Chondrocyte (in vitro differentiated cells): ENCODE data around the gene C3. TPM values are rescaled to one million over a fixed set of nuclear protein-coding genes. Genes with fewer than 3 reads are reported as not detected.
"Not testable (repeated sequence)": the region's sequence is repeated elsewhere in the genome, so short reads cannot be mapped to it uniquely, and the experiment has no call there.

Experiments
- DNase-seq: peaks from one replicate; pipeline ENCODE4 v3.0.0; 2021; ENCODE audit warnings: mixed read lengths, low spot score
- H3K27ac Mint-ChIP-seq: one replicate; pipeline ENCODE4 v1.8.0; 2021; ENCODE audit warnings: mild to moderate bottlenecking, moderate library complexity, mixed read lengths; ENCODE audit not compliant: unreplicated experiment
- H3K27me3 Mint-ChIP-seq: 2 replicates; pipeline ENCODE4 v1.8.0; 2021; ENCODE audit warnings: low read depth, mixed read lengths
- H3K36me3 Mint-ChIP-seq: 2 replicates; pipeline ENCODE4 v1.8.0; 2021; ENCODE audit warnings: low read depth, mixed read lengths
- H3K4me1 Mint-ChIP-seq: 2 replicates; pipeline ENCODE4 v1.8.0; 2021; ENCODE audit warnings: low read depth, mild to moderate bottlenecking, mixed read lengths
- H3K4me3 Mint-ChIP-seq: one replicate; pipeline ENCODE4 v1.8.0; 2021; ENCODE audit warnings: mild to moderate bottlenecking, moderate library complexity, mixed read lengths; ENCODE audit not compliant: unreplicated experiment
- H3K9me3 Mint-ChIP-seq: 2 replicates; pipeline ENCODE4 v1.8.0; 2021; ENCODE audit warnings: low read depth, mixed read lengths
- CTCF ChIP-seq: fragments of 200-600 bp; sonication (generic); IDR thresholded peaks from 2 replicates; pipeline ENCODE4 v1.5.0; 2021; ENCODE audit warnings: antibody characterized with exemption, mild to moderate bottlenecking, moderate library complexity
- total RNA-seq: library from RNA; stranded (reverse); gene quantifications from 3 replicates; pipeline ENCODE4 v1.2.1, GENCODE V29; 2021

The C3 gene
- total RNA-seq, 1 donor from 2014 or later = 0.77 TPM

GRCh38 chr19:6767081-6767356 lies 46.6 kb upstream of the C3 start:
- no peak overlapping the region for H3K27ac Mint-ChIP-seq
- peak overlapping the region; percentile 65 for H3K4me3 Mint-ChIP-seq
- H3K4me1 Mint-ChIP-seq = peaks cover 19% of the 10 kb centered on the region
- peaks cover 8% of the 10 kb centered on the region for H3K27me3 Mint-ChIP-seq
- no peak for DNase-seq
- H3K9me3 Mint-ChIP-seq = no peaks in the 10 kb centered on the region
- no peak for TF ChIP-seq CTCF
- H3K36me3 Mint-ChIP-seq = no peaks in the 10 kb centered on the region

DNA sequence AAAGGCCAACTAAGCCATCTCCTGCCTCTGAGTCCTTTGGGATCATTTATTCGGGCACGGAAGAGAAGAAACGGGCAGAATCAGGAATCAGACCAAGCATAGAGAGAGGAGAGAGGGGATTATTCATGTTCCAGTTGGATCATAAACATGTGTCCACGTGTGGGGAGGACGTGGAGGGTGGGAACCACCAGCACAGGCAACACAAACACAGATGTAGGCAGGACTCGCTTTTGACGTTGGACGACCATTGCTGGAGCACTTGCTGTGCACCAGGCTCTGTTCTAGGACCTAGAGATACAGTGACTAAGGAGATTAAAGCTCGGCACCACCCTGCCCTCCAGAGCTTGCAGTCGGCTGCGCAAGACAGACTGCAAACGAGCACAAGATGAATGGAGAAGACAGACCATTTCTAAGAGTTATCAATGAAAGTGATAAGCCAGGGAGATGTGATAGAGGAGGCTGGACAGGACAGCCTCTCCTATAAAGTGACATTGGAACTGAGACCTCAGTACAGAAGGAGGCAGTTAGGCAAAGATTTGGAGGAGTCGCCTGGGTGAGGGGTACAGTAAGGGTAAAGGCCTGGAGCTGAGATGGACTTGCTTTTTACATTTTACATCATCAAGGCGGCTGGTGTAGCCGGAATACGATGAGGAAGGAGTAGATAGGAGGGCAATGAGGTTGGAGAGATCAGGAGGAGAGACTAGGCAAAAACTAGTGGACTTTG lies 46.1 kb upstream of the C3 start:
- H3K36me3 Mint-ChIP-seq = no peaks in the 10 kb centered on the region
- no peak for DNase-seq
- peaks cover 19% of the 10 kb centered on the region for H3K4me1 Mint-ChIP-seq
- TF ChIP-seq CTCF = no peak
- no peaks in the 10 kb centered on the region for H3K9me3 Mint-ChIP-seq
- peak overlapping the region; percentile 65 for H3K4me3 Mint-ChIP-seq
- H3K27me3 Mint-ChIP-seq = peaks cover 8% of the 10 kb centered on the region
- no peak overlapping the region for H3K27ac Mint-ChIP-seq

DNA sequence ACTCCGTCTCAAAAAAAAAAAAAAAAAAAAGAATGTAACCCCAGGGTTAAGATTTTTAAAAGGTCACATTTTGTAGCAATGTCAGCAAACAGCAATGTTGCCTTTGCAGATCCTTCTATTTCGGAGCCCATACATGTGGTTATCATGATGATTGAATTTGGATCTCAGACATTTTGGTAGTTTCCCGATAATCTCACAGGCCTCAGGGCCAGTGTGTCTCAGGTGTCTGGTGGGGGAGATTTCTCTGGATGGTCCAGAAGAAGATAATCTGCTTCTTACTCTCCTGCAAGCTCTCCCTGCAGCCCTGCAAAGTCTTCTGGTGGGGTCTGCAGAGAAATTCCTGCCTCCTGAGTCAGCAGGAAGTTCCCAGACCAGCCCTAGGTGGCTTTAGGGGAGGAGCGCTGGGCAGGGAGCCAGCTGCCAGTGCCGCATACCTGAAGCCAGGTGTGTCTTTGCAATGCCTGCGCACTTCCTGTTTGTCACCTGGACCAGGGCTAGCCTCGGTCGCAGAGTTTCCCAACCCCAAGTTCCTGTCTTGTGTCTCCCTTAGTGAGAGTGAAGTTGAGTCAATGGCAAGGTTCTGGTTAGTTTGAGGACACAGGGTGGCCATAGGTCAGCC lies 45.4 kb upstream of the C3 start:
- no peaks in the 10 kb centered on the region for H3K9me3 Mint-ChIP-seq

DNA sequence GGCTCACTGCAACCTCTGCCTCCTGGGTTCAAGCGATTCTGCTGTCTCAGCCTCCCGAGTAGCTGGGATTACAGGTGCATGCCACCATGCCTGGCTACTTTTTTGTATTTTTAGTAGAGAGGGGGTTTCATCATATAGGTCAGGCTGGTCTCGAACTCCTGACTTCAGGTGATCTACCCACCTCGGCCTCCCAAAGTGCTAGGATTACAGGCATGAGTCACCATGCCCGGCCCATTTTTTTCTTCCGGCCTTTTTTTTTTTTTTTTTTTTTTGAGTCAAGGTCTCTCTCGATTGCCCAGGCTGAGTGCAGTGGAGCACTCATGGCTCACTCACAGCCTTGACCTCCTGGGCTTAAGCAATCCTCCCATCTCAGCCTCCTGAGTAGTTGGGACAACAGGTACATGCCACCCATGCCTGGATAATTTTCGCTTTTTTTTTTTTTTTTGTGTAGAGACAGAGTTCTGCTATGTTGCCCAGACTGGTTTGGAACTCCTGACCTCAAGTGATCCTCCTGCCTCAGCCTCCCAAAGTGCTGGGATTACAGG lies 41.9 kb upstream of the C3 start:
- not testable (repeated sequence) for H3K9me3 Mint-ChIP-seq, DNase-seq, H3K4me3 Mint-ChIP-seq, H3K27ac Mint-ChIP-seq, H3K27me3 Mint-ChIP-seq, H3K36me3 Mint-ChIP-seq
- H3K4me1 Mint-ChIP-seq = peaks cover 16% of the 10 kb centered on the region

More for the DNA sequence above, 45.4 kb upstream of the C3 start:
- Mint-ChIP-seq H3K27ac (no peak overlapping the region), H3K27me3 (peaks cover 8% of the 10 kb centered on the region), H3K4me1 (peaks cover 19% of the 10 kb centered on the region), H3K4me3 (no peak overlapping the region), H3K36me3 (no peaks in the 10 kb centered on the region)
- DNase-seq = no peak
- TF ChIP-seq CTCF = no peak

DNA sequence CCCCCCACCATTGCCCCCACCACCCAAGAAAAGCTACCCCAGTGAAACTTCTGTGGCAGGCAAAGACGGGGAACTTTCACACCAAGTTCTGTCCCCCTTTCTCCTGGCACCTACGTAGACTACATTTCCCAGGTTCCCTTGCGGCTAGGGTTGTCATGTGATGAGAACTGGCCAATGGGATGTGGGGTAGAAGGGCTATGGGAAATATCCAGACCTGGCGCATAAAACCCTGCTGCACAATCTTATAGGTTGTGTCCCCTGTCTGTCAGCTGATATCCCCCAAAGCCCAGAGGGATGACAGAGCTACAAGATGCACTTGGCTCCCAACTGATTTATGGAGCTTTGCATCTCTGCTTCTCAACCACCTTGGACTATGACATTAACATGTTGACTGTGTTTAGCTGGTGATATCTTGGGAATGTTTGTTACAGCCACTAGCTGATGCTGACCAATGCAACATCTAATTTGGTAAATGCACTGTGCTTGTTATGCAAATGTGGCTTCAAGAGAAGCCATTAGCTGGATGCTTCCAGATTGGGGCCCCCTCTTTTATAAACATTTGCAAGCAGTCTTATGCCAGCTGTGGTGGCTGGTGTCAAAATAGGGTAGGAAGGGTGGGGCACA lies 40.7 kb upstream of the C3 start:
- no peak for TF ChIP-seq CTCF
- DNase-seq = no peak
- Mint-ChIP-seq H3K27ac (no peak overlapping the region), H3K36me3 (no peaks in the 10 kb centered on the region), H3K4me1 (peaks cover 6% of the 10 kb centered on the region), H3K27me3 (peaks cover 2% of the 10 kb centered on the region), H3K4me3 (no peak overlapping the region), H3K9me3 (no peaks in the 10 kb centered on the region)
